Gastrocnemius medialis (tissue), 4 donors: ENCODE results near the gene SLC25A39.

Experiments
- CTCF ChIP-seq, 5 experiments: fragments of 450-650 bp in 3 of 5; fragments of 200-600 bp in 2 of 5; sonication (generic) in 2 of 5; IDR thresholded peaks in 4 of 5; conservative IDR thresholded peaks in 1 of 5; 1 replicate in 4 of 5; 2 replicates in 1 of 5; pipeline ENCODE4 v1.5.1; 2016 to 2019; ENCODE audit warnings: antibody characterized with exemption in 5 of 5, mild to moderate bottlenecking in 3 of 5, moderate library complexity in 3 of 5
- POLR2A ChIP-seq, 2 donors: fragments of 450-650 bp; IDR thresholded peaks; one replicate each; pipeline ENCODE4 v1.6.1; 2017; ENCODE audit warnings: antibody characterized with exemption in 2 of 2, mild to moderate bottlenecking in 2 of 2, moderate library complexity in 2 of 2

GRCh38 chr17:44297975-44298374 lies 26.6 kb downstream of the SLC25A39 start:
- TF ChIP-seq CTCF (IDR thresholded peaks at IDR 0.05 in 4 of 5, conservative IDR thresholded peaks at IDR 0.05 in 1 of 5): no peak
- no peak for TF ChIP-seq POLR2A (IDR thresholded peaks at IDR 0.05)
